GM18502 (cell line): ENCODE measurements around the gene MSLN.
"Not testable (repeated sequence)": the region's sequence is repeated elsewhere in the genome, so short reads cannot be mapped to it uniquely, and the experiment has no call there.

Experiments
- ATAC-seq: cut with Tn5 transposase; IDR thresholded peaks from one replicate; pipeline ENCODE4 v1.9.1; 2021; ENCODE audit warnings: mild to moderate bottlenecking; ENCODE audit not compliant: unreplicated experiment, poor library complexity

The MSLN gene

DNA sequence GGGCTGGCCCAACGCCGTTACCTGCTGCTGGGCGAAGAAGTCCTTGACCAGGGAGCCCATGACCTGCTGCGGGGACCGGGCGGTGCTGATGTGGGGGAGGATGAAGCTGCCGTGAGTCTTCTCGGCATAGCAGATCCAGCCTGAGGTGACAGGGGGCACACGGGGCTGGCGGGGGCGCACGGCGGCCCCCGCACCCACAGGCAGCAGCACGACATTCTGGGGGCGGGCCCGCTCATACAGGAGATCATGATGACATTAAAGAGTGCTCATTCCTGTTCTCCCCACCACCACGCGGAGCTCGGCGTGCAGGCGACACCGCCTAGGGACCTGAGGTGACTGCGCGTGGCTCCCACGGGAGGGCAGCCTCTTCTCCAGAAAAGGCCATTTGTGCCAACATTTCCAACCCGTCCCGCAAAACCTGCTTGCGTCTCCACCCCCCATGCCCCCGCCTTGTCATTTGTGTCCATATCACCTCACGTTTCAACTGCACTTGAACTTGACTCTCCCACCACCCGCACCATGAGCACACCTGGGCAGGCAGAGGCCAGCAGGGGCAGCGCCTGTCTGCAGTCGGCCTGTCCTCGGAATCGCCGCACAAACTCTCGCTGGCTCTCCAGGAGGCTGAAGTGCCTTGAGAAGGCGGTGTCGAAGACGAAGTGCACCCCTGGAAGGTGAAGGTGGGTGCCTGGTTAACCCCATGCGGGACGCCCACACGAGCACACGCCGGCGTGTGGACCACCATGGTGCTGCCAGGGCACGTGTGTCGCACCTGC, 26.1 kb upstream of the MSLN start:
- no peak for ATAC-seq

DNA sequence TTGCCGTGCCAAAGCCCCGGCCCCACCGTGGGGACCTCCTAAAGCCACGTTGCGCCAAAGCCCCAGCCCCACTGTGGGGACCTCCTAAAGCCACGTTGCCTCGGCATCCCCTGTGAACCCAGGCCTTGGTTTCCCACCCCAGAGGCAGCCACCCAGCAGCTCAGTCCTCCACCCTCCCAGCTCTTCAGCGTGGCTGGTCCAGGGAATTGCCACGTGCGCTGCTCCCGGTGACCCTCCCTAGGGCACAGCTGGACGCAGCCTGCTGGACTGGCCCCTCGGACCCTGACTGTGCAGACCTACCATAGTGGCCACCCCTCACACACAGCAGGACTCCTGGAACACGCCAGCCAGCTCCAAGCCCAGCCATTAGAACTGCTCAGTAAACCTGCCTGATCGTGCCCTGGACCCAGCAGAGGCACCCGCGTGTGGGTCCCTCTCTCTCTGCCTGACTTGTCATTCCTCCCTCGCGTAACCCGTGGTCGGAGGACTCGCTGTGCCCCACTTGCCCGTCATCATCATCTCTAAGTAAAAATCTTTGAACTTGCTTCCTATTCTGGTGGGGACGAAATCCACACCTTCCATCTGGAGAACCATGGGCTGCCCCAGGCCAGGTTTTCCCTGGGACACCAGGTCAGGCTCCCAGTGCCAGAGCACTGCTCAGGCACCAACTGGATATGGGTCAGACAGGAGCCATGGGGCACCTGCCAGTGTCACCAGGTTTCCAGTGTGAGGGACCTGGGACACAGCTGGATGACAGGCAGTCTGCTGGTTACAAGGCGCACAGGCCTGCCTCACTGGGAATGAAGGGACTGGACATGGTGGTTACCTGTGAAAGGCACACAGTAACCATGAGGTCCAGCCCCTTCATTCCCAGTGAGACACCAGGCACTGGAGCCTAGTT, 25.3 kb upstream of the MSLN start:
- no peak for ATAC-seq

DNA sequence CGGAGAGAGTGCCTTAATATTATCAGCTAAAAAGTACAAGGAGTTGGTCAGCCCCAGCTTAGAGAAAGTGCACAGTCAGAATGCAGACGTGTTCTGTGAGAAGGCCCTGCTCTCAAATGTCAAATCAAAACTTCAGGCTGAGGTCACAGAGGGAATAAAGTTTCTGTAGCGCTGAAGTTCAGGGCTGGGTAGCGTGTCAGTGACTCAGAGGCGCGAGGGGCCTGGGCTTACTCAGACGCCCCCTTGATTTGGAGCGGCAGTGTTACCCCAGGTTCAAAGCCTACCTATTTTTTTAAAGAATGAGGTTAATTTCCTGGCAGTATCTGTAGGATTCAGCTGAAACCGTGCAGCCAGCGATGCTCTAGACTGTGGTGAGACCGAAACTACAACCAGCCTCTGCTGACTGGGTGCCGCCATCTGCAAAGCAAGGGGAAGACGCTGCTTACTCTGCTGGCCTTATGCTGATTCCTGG, 24.5 kb upstream of the MSLN start:
- ATAC-seq = peak; percentile 54

DNA sequence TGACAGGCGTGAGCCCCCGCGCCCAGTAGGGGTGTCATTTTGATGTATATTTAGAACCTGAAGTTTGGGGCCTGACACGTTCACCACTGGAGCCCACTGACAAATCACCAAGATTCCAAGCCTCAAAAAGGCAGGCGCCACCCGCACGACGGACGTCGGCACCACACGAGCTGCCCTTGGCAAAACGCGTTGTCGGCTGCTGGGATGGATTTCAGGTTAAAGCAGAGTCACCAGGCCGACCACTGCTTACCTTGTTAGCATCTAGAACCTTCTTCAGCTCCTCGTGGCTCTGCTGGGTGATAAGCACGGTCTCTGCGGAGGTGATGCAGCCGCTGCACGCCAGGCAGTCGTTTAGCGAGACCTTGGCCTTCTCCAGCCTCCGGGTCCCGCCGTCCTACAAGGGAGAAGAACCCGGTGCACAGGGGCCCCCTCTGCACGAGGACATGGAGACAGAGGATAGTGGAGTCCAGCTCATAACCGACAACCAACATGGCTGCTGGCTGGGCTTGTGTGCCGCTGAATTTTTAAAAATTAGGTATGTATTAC, 23.5 kb upstream of the MSLN start:
- ATAC-seq = no peak

DNA sequence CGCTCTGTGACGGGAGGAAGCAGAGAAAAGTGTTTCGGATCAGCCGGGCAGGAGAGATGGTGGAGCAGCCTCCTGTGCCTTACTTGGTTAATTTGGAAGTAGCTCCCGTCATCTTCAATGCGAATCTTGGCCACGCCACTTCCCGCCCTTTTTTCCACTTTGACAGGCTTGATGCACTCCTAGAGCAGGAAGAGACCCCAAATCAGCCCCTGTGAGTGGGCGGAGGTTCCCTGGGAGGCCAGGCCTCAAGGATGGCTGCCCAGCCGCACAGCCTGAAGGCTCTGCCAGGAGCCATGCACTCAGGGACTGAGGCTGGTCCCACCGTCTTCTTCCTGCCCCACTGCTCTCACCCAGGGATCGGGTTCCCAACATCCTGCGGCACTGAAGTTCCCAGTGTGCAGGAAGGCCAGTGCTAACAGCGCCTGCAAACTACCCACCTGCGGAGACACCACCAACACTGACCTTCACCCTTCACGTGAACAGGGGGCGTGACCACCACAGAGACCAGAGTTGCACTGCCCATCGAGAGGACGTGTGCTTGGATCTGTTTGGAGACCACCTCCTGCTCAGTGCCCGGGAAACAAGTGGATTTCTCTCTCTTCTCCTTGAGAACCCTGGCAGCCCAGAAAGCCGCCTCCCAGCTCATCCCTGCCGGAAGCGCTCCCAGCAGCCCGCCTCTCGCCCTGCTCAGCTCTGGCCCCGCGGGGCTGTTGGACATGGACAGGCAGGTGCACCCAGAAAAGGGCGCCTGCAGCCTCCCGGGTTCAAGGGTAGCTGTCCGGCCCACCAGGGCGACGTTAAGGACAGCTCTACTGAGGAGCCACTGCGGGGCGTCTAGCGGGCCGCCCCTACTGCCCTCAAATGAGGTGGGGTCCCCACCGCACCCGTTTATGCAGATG, 20.7 kb upstream of the MSLN start:
- ATAC-seq = no peak

DNA sequence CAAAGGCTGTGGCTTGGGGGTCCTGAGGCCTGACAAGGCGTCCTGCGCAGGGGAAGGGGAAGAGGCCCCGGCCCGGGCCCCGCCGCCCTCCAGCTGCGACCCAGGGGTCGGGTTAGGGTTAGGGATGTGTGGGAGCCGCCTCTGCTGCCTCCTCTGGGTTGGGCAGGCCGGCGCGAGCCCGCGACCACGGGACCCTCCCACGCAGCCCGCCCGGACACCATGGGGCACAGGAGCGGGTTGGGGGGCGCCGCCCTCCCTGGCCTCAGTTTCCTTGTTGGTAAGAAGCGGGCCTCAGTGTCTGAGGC, 20.1 kb upstream of the MSLN start:
- ATAC-seq = no peak

DNA sequence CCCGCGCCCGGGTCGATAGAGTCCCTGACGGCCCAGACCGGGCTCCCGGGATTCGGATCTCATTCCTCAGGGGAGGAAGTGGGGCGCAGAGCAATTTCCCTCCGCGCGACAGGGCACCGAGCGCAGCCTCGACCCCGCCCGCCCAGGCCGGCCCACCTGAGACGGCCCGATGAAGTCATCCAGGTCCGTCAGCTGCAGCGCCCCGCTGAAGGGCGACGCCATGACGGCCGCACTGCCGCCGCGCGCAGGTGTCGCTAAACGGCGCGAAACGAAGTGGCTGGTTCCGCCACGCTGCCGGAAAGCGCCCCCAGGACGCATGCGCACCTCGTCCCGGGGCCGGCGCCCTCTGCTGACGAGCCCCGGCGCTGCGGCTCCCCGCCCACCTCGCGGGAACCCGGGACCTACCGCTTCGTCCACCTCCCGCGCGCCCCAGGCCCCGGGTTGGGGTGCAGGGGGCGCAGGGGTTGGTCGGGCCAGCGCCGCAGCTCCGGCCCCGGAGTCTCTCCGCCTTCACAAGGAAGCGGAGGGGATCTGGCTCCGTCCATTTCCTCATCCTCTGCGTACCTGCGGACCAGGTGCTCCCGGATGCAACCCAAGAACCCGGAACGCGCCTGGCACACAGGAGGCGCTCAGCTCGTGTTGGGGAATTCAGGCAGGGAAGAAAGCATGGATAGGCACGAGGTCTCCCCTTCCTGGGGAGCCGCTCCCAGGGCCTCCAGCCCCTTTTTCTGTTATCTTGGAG, 19.6 kb upstream of the MSLN start, which contains the start of gene CIAO3:
CIAO3 (minus strand) TSS at position 234 of the 742 bp plus-strand sequence; CDS start at position 222, 12 bp downstream.
- peak; percentile 62 for ATAC-seq

DNA sequence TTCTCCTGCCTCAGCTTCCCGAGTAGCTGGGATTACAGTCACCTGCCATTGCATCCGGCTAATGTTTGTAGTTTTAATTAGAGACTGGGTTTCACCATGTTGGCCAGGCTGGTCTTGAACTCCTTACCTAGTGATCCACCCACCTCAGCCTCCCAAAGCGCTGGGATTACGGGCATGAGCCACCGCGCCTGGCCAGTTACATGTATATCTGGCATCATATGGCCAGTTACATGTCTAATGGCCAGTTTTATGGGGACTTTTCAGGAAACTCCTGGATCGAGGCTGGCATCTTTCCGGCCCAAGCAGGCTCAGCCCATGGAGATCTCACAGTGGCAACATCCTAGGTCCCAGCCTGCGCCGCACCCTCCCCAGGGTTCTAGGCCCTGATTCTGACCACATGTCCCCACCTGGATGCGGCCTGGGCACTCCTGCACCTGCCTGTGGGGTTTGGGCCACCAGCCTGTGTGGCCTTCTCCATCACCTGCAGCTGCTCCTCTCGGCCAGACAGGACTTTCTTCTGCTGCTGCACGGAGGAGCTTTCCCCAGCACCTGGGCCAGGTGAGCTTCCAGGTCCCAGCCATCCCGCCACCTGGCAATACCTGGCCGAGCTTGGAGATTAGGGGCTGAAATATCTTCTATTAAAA, 18.4 kb upstream of the MSLN start:
- ATAC-seq = no peak

DNA sequence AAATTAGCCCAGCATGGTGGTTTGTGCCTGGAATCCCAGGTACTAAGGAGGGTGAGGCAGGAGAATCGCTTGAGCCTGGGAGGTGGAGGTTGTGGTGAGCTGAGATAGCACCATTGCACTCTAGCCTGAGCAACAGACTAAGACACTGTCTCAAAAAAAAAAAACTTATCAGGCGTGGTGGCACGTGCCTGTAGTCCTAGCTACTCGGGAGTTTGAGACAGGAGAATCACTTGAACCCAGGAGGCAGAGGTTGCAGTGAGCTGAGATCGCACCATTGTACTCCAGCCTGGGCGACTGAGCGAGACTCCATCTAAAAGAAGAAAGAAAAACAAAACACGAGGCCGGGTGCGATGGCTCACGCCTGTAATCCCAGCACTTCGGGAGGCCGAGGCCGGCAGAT, 17.6 kb upstream of the MSLN start:
- ATAC-seq = not testable (repeated sequence)

DNA sequence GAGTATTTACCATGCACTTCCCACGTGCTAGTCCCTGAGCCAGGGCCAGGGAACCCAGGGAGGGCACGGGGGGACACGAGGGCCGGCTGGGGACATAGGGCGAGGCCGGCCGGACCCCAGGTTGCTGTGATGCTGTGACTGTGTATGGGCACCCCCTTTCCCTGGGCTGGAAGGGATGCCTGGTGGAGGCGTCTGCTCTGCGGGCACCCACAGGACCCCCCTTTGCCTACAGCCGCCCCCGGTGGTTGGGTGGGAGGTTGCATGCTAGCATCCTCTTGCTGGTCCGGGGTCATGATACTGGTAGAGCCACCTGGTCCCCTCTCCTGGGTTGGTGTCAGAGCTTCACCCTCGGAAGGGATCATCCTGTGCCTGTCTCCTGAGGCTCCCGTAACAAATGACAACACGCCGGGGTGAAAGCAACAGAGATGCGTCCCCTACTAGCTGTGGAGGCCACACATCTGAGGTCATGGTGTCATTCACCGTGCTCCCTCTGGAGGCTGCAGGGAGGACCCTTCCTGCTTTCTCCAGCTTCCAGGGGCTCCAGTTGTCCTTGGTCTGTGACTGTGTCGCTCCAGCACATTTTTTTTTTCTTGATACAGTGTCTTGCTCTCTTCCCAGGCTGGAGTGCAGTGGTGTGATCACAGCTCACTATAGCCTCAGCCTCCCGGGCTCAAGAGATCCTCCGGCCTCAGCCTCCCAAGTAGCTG, 16.6 kb upstream of the MSLN start:
- ATAC-seq = no peak

DNA sequence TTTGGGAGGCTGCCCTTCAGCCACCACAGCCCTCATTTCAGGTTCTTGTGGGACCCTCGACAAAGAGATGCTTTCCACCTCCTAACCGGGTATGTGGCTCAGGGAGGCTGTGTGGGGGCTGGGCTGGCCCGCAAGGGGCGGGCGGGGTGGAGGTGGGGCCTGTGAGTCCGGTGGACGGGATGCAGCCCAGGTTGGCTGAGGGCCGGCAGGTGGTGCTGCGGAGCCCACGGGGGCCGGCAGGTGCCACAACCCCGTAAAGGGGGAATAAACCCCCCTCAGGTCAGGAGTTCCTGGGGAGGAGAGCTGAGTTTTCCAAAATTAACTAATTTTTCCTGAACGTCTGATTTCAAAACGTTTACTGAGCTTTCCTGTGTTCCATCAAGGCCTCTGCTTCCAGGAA, 14.8 kb upstream of the MSLN start:
- ATAC-seq = no peak

DNA sequence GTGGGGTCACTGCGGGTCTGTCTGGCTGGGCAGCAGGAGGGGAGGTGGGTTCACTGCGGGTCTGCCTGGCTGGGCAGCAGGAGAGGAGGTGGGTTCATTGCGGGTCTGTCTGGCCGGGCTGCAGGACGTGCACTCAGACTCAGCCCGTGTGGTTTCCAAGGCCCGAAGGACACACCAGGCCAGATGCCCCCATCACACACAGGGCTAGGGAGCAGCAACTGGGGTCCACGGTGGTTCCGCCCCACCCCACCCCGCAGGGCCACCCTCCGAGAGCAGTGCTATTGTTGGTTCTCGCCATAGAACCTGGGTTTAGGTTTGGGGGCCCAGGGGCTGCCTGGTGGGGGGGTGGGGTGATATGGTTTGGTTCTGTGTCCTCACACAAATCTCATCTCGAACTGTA, 13.9 kb upstream of the MSLN start:
- ATAC-seq = no peak

DNA sequence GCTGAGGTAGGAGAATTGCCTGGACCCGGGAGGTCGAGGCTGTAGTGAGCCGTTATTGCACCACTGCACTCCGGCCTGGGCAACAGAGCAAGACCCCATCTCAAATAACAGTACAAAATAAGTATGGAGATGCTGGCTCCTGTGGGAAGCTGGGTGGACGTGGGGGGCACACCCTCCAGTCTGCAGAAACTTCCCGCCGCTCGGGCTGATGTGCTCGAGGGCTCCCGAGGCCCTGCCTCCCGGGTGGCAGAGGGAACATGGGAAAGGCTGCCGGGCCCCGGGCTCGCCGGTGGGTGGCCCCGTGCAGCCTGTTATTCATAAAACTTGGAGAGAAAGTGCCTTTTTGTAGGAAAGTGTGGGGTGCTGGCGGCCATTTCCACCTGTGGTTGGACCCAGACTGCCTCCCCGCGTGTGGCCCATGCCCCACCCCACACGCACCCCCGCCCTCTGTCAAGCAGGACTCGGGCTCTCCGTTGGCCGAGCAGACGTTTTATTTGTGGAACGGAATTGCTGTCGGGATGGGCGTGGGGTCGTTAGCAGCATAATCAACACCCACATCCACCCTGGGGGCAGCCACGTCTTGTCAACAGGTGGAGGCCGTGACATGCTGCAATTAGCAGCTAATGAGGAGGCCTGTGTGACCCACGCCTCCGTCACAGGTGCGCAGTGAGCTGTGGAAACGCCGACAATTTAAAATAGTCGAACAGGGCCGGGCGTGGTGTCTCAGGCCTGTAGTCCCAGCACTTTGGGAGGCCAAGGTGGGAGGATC, 12.4 kb upstream of the MSLN start:
- no peak for ATAC-seq

DNA sequence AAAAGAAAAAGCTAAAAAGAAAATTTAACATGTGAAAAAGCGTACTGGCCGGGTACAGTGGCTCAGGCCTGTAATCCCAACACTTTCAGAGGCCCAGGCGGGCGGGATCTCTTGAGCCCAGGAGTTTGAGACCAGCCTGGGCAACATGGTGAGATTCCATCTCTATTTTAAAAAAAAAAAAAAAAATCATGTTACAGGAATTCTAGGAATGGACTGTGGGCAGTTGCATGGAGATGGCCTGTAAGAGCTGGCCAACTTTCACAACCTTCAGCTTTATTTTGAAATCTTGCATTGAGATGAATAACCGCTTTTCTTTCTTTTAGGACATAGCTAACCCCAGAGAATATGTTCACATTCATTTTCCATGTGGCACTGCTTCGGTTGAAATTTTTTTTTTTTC, 11.5 kb upstream of the MSLN start:
- ATAC-seq = no peak

DNA sequence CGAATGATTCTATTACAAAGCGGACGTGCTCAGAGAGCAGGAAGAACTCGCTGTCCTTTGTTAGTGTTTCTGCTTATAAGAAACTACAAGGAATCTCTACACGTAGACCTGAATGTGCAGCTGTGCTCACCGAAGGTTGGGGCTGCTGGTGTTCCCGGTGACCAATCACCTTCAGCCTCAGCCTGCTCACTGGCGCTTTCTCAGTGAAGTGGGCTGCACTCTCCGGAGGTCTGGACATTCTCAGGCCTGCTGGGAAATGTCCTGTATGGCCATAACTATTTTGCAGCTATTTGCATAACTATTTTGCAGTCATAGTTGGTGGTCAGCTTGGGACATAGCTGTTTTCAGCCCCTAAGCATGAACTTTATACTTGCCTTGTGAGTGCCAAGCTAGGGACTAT, 10.0 kb upstream of the MSLN start:
- ATAC-seq = no peak

DNA sequence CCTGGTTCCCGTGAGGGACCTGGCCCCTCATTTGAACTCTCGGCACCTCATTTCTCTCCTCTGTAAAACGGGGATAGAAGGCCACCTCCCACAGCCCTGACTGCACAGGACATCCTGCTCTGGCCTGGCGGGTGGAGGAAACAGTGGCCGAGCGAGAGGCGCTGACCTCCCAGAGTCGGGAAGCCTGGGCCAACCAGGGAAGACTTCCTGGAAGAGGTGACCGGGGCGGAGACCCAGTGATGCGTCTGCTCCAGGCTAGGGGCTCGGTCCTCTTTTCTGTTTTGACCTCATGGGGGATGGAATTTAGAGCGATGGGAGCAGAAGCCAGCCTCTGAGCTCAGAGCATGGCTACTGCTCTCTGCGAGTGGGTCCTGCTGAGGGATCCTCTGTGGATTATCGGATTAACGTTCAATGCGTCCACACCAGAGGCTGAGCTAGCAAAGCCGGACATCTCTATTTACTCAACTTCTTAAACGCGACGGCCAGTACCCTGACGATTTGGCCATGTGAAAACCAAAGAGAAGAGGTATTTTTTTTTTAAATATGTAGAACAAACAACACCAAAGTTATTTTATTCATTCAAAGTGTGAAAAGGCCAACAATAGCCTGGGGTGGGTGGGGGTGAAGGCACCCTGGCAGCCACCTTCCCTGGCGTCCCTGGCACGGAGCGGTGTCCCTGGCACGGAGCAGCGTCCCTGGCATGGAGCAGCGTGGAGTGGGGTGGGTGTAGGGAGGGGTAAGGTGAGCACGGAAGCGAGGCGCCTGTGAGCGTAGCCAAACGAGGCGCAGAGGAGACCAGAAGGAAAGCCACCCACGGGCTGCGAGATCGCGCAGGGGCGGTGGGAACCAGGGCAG, 9.2 kb upstream of the MSLN start:
- ATAC-seq = no peak

DNA sequence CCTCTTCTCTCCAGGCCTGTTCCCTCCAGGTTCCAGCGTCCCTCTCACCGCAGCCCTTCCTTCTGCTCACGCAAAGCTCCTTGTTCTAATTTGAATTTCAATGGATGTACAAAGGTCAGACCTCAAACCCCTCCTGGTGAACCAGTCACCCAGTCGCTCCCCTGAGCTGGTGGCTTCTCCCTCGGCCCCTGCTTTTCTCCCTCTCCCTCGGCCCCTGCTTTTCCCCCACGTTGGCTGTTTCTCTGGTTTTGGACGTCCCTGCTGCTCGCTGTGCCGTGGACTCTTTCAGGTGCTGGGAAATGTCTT, 8.6 kb upstream of the MSLN start:
- ATAC-seq = no peak
